Inferior parietal cortex (tissue), 1 donor: Measurements from ENCODE around the gene PRKCA.
"Not testable (repeated sequence)": the region's sequence is repeated elsewhere in the genome, so short reads cannot be mapped to it uniquely, and the experiment has no call there.

Experiments
- DNase-seq: peaks from one replicate; pipeline ENCODE4 v3.0.0-alpha.2; 2016; ENCODE audit errors: extremely low spot score

Gene PRKCA

GRCh38 chr17:66351701-66352100, 49.3 kb downstream of the PRKCA start:
- no peak for DNase-seq

- no peak for DNase-seq
Observed at GRCh38 chr17:66353937-66354401, 51.6 kb downstream of the PRKCA start.

- no peak for DNase-seq
Observed at GRCh38 chr17:66354472-66354871, 52.1 kb downstream of the PRKCA start.

- DNase-seq = no peak
Observed at GRCh38 chr17:66354981-66355380, 52.6 kb downstream of the PRKCA start.

- DNase-seq = no peak
Observed at GRCh38 chr17:66355510-66355909, 53.1 kb downstream of the PRKCA start.

GRCh38 chr17:66357037-66357436, 54.6 kb downstream of the PRKCA start:
- DNase-seq = no peak

GRCh38 chr17:66359351-66359750, 56.9 kb downstream of the PRKCA start:
- DNase-seq = no peak

- DNase-seq = not testable (repeated sequence)
Observed at GRCh38 chr17:66360961-66361565, 58.6 kb downstream of the PRKCA start.

GRCh38 chr17:66364508-66364907, 62.1 kb downstream of the PRKCA start:
- no peak for DNase-seq

- DNase-seq = no peak
Observed at GRCh38 chr17:66364990-66365490, 62.6 kb downstream of the PRKCA start.

GRCh38 chr17:66365903-66366302, 63.5 kb downstream of the PRKCA start:
- no peak for DNase-seq

- DNase-seq = no peak
Observed at GRCh38 chr17:66367107-66367506, 64.7 kb downstream of the PRKCA start.

- DNase-seq = no peak
Observed at GRCh38 chr17:66369830-66370229, 67.4 kb downstream of the PRKCA start.

- DNase-seq = no peak
Observed at GRCh38 chr17:66371561-66371960, 69.1 kb downstream of the PRKCA start.

GRCh38 chr17:66372182-66372581, 69.8 kb downstream of the PRKCA start:
- no peak for DNase-seq

- DNase-seq = no peak
Observed at GRCh38 chr17:66373079-66373478, 70.7 kb downstream of the PRKCA start.

- no peak for DNase-seq
Observed at GRCh38 chr17:66373944-66374817, 71.8 kb downstream of the PRKCA start.

- DNase-seq = no peak
Observed at GRCh38 chr17:66375121-66375520, 72.7 kb downstream of the PRKCA start.

GRCh38 chr17:66378296-66378695, 75.9 kb downstream of the PRKCA start:
- DNase-seq = no peak

- no peak for DNase-seq
Observed at GRCh38 chr17:66379544-66379943, 77.1 kb downstream of the PRKCA start.

GRCh38 chr17:66379996-66380395, 77.6 kb downstream of the PRKCA start:
- DNase-seq = no peak

GRCh38 chr17:66381701-66382362, 79.4 kb downstream of the PRKCA start:
- DNase-seq = no peak
